ENCODE data around the gene TBRG4.

The TBRG4 gene

GRCh38 chr7:45069444-45070253 lies 41.8 kb downstream of the TBRG4 start:
- H3K79me2 ChIP-seq, result peaks cover 6% of the 10 kb centered on the region
- H3K4me3 ChIP-seq (ENCODE audit: low read depth, low read length), result no peak overlapping the region
- no peaks in the 10 kb centered on the region for H3K27me3 ChIP-seq (ENCODE audit: control insufficient read depth, insufficient read depth, low read length)
- no peaks in the 10 kb centered on the region for H3K4me1 ChIP-seq
- TF ChIP-seq, protein P1, sequence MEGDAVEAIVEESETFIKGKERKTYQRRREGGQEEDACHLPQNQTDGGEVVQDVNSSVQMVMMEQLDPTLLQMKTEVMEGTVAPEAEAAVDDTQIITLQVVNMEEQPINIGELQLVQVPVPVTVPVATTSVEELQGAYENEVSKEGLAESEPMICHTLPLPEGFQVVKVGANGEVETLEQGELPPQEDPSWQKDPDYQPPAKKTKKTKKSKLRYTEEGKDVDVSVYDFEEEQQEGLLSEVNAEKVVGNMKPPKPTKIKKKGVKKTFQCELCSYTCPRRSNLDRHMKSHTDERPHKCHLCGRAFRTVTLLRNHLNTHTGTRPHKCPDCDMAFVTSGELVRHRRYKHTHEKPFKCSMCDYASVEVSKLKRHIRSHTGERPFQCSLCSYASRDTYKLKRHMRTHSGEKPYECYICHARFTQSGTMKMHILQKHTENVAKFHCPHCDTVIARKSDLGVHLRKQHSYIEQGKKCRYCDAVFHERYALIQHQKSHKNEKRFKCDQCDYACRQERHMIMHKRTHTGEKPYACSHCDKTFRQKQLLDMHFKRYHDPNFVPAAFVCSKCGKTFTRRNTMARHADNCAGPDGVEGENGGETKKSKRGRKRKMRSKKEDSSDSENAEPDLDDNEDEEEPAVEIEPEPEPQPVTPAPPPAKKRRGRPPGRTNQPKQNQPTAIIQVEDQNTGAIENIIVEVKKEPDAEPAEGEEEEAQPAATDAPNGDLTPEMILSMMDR (IDR thresholded peaks at IDR 0.05), result no peak
- no peaks in the 10 kb centered on the region for H3K36me3 ChIP-seq (ENCODE audit: control insufficient read depth, insufficient read depth, low read length)
- H2AFZ ChIP-seq, result no peak overlapping the region
- no peaks in the 10 kb centered on the region for H3K9me3 ChIP-seq (ENCODE audit: control insufficient read depth, low read length)
- no peak overlapping the region for H3K27ac ChIP-seq
- H3K9ac ChIP-seq, result no peak overlapping the region
- no peak overlapping the region for H3K4me2 ChIP-seq (ENCODE audit: low read length)

DNA sequence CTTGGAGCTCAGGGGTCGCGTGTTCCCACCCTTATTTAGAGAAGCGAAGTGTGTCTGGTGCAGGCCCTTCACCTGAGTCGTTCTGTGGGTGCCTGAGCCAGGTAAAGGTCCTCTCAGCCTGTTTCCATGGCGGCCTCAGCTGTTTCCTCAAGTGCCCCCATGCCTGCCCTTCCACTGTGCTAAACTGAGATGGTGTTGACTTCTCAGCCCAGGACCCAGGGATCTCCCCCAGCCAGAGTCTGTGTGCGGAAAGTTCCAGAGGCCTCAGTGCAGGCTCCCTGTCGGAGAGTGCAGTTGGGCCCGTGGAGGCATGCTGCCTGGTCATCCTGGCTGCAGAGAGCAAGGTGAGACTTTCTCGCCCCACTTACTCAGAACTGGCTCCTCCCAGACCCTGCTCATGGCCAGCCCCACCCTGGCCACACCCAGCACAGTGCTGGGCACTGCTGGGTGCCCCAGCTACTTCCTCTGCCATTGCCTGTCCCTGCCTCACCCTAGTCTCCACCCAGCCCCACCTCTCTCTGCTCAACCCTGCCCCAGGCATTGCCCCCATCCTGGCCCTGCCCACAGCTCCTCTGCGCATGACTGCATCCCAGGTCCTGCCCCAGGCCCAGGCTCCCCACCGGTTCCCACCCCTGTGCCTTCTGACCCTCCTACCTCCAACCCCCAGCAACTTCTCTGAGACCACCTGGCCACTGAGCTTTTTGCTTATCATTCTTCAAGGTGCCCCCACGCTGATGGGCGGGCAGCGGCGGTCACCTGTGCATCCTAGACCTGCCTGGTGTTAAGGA lies 43.1 kb downstream of the TBRG4 start:
- Histone ChIP-seq H3K4me2 (ENCODE audit: low read length) (no peak overlapping the region), H3K4me3 (ENCODE audit: low read depth, low read length) (no peak overlapping the region), H2AFZ (no peak overlapping the region), H3K9me3 (ENCODE audit: control insufficient read depth, low read length) (no peaks in the 10 kb centered on the region), H3K36me3 (ENCODE audit: control insufficient read depth, insufficient read depth, low read length) (no peaks in the 10 kb centered on the region), H3K9ac (no peak overlapping the region), H3K79me2 (peaks cover 18% of the 10 kb centered on the region), H3K4me1 (no peaks in the 10 kb centered on the region), H3K27ac (no peak overlapping the region), H3K27me3 (ENCODE audit: control insufficient read depth, insufficient read depth, low read length) (no peaks in the 10 kb centered on the region)
- TF ChIP-seq, protein P1 (IDR thresholded peaks at IDR 0.05), result no peak

GRCh38 chr7:45067582-45067981 lies 43.9 kb downstream of the TBRG4 start:
- Histone ChIP-seq H3K4me2 (ENCODE audit: low read length) (no peak overlapping the region), H3K9me3 (ENCODE audit: control insufficient read depth, low read length) (no peaks in the 10 kb centered on the region), H3K4me3 (ENCODE audit: low read depth, low read length) (no peak overlapping the region), H3K27ac (no peak overlapping the region), H2AFZ (no peak overlapping the region), H3K9ac (no peak overlapping the region), H3K27me3 (ENCODE audit: control insufficient read depth, insufficient read depth, low read length) (no peaks in the 10 kb centered on the region), H3K36me3 (ENCODE audit: control insufficient read depth, insufficient read depth, low read length) (no peaks in the 10 kb centered on the region), H3K79me2 (peaks cover 18% of the 10 kb centered on the region), H3K4me1 (no peaks in the 10 kb centered on the region)
- TF ChIP-seq, protein P1 (IDR thresholded peaks at IDR 0.05), result no peak

DNA sequence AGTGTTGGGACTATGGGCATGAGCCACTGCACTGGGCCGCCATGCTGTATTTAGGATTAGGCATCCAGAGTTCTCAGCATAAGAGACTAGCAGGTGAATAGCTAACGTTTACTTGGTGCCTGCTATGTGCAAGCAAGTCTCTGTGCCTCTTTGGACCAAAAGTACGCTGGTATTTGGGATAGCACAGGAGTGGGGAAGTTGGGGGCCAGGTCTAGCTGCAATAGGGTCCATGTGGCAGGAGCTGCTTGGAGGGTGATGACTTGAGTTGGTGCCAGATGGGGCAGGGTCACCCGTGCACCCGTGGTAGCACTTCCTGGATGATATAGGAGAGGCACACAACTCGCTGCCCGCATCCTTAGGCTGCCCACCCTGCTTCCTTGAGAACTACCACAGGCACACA lies 45.1 kb downstream of the TBRG4 start:
- Histone ChIP-seq H3K36me3 (ENCODE audit: control insufficient read depth, insufficient read depth, low read length) (no peaks in the 10 kb centered on the region), H3K79me2 (peaks cover 18% of the 10 kb centered on the region), H3K9me3 (ENCODE audit: control insufficient read depth, low read length) (no peaks in the 10 kb centered on the region), H3K4me3 (ENCODE audit: low read depth, low read length) (no peak overlapping the region), H3K27me3 (ENCODE audit: control insufficient read depth, insufficient read depth, low read length) (no peaks in the 10 kb centered on the region), H3K4me2 (ENCODE audit: low read length) (no peak overlapping the region), H3K27ac (no peak overlapping the region), H3K4me1 (peaks cover 3% of the 10 kb centered on the region), H2AFZ (no peak overlapping the region), H3K9ac (no peak overlapping the region)
- TF ChIP-seq, protein P1 (IDR thresholded peaks at IDR 0.05), result no peak

All from parathyroid adenoma (tissue), 2 donors.